ENCODE measurements around the gene CDYL.

CDYL gene

DNA sequence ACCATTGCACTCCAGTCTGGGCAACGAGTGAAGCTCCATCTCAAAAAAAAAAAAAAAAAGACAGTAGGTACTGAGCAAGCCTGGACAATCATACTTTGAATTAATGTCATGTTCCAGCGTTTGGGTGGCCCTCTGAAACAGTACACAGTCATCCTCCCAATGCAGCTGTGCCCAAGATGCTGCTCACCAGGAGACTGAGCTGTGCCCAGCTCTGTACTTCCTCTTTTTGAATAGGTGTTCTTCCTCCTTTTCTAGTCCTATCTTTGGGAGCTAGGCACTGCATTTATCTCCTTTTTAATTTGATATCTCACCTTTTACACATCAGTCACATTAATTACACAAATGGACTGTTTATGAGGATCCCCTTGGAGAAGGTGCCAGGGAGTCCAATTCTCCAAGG lies 126.2 kb downstream of the CDYL start:
- H3K36me3 ChIP-seq (ENCODE audit: control insufficient read depth in 1 of 2, insufficient read depth in 2 of 2, low read length in 2 of 2): peaks cover 0 to 4% of the 10 kb centered on the region in 2 donors
- no peaks in the 10 kb centered on the region for H3K9me3 ChIP-seq (ENCODE audit: control insufficient read depth in 1 of 2, low read length in 2 of 2)
- H3K4me1 ChIP-seq (ENCODE audit: control insufficient read depth in 1 of 2, insufficient read depth in 2 of 2, low read length in 2 of 2): peaks cover 15 to 24% of the 10 kb centered on the region in 2 donors
- no peak overlapping the region for H3K9ac ChIP-seq (ENCODE audit: low read depth in 1 of 2, low read length in 2 of 2)
- no peak overlapping the region for H3K27ac ChIP-seq (ENCODE audit: low read depth, low read length)
- no peaks in the 10 kb centered on the region for H3K27me3 ChIP-seq (ENCODE audit: control insufficient read depth in 1 of 2, insufficient read depth in 2 of 2, low read length in 2 of 2)
- H3K4me3 ChIP-seq (ENCODE audit: low read depth in 1 of 2, low read length in 2 of 2): no peak overlapping the region

DNA sequence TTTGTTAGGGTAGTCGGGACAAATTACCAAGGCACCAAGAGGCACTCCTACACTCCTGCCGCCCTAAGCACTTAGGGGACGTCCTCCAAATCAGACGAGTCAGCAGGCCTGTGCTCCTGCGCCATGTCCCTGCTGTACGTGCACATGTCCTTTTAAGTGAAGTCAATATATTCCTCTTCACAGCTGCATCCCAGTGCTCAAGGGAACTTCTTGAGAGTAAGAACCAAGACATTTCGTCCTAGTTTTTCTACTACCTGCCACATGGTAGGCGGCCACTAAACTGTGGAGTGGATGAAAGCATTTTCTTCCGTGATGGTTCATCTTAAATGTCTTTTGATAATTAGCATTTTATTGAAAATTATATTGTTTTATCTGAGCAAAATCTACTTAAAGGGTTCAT lies 126.9 kb downstream of the CDYL start:
- Histone ChIP-seq H3K27me3 (ENCODE audit: control insufficient read depth in 1 of 2, insufficient read depth in 2 of 2, low read length in 2 of 2) (no peaks in the 10 kb centered on the region), H3K4me1 (ENCODE audit: control insufficient read depth in 1 of 2, insufficient read depth in 2 of 2, low read length in 2 of 2) (peaks cover 18 to 29% of the 10 kb centered on the region in 2 donors), H3K4me3 (ENCODE audit: low read depth in 1 of 2, low read length in 2 of 2) (no peak overlapping the region), H3K27ac (ENCODE audit: low read depth, low read length) (no peak overlapping the region), H3K9ac (ENCODE audit: low read depth in 1 of 2, low read length in 2 of 2) (no peak overlapping the region), H3K9me3 (ENCODE audit: control insufficient read depth in 1 of 2, low read length in 2 of 2) (no peaks in the 10 kb centered on the region), H3K36me3 (ENCODE audit: control insufficient read depth in 1 of 2, insufficient read depth in 2 of 2, low read length in 2 of 2) (peaks cover 0 to 4% of the 10 kb centered on the region in 2 donors)

DNA sequence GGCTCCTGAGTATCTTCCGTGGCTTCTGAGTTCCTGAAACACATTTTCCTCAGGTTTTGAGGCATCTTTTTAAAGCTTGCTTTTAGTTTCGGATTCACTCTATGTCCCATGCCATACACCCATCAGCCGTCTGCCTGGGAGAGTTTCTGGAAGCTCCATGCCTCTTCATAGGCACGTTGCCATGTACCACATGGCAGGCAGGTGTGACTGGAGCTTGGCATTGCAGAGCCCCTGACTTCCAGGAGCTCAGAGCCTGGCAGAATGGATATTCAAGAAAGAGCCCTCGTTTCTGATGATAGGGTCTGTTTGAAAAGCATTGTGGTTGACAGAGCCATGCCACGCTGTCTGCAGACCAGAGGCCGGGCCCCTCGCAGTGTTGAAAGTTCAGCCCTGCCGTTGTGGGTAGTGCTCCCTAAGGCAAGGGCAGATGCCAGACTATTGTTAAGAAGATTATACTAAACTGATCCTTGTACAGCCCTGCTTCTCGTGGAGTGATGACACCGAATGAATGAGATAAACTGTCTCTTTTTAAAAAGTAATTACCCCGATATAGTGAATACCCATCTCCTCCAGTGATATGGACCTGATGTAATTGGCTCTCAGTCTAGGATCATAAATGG lies 127.7 kb downstream of the CDYL start:
- peaks cover 0 to 4% of the 10 kb centered on the region in 2 donors for H3K36me3 ChIP-seq (ENCODE audit: control insufficient read depth in 1 of 2, insufficient read depth in 2 of 2, low read length in 2 of 2)
- H3K4me3 ChIP-seq (ENCODE audit: low read depth in 1 of 2, low read length in 2 of 2): no peak overlapping the region
- no peaks in the 10 kb centered on the region for H3K9me3 ChIP-seq (ENCODE audit: control insufficient read depth in 1 of 2, low read length in 2 of 2)
- H3K27me3 ChIP-seq (ENCODE audit: control insufficient read depth in 1 of 2, insufficient read depth in 2 of 2, low read length in 2 of 2): no peaks in the 10 kb centered on the region
- H3K4me1 ChIP-seq (ENCODE audit: control insufficient read depth in 1 of 2, insufficient read depth in 2 of 2, low read length in 2 of 2): peaks cover 18 to 30% of the 10 kb centered on the region in 2 donors
- H3K9ac ChIP-seq (ENCODE audit: low read depth in 1 of 2, low read length in 2 of 2): no peak overlapping the region
- H3K27ac ChIP-seq (ENCODE audit: low read depth, low read length): no peak overlapping the region

DNA sequence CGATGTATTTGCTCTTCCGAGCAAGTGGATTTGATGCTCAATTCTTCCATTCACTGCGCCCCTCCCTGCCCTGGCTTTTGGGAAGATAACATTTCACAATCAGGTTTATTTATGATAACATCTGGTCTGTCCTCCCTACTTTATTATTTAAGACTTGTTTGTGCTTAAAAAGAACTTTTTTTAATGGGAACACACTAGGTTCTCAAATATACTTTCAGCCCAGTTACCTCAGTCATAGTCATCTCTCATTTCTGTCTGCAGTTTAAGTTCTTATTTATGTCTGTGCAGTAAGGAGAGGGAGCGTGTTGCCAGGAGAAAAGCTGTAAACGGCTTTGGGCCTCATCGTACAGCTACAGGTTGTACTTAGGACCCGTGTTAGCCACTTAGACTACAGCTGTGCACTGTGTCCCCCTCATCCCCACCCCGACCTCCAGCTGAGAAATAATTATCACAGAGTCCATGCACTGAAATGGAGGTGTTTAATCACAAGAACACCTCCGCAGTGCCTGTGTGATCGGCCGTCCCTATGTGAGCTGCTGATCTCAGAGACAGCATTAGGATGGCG lies 128.3 kb downstream of the CDYL start:
- Histone ChIP-seq H3K4me3 (ENCODE audit: low read depth in 1 of 2, low read length in 2 of 2) (no peak overlapping the region), H3K27me3 (ENCODE audit: control insufficient read depth in 1 of 2, insufficient read depth in 2 of 2, low read length in 2 of 2) (no peaks in the 10 kb centered on the region), H3K27ac (ENCODE audit: low read depth, low read length) (no peak overlapping the region), H3K9me3 (ENCODE audit: control insufficient read depth in 1 of 2, low read length in 2 of 2) (no peaks in the 10 kb centered on the region), H3K36me3 (ENCODE audit: control insufficient read depth in 1 of 2, insufficient read depth in 2 of 2, low read length in 2 of 2) (peaks cover 0 to 4% of the 10 kb centered on the region in 2 donors), H3K9ac (ENCODE audit: low read depth in 1 of 2, low read length in 2 of 2) (no peak overlapping the region), H3K4me1 (ENCODE audit: control insufficient read depth in 1 of 2, insufficient read depth in 2 of 2, low read length in 2 of 2) (peaks cover 18 to 30% of the 10 kb centered on the region in 2 donors)

DNA sequence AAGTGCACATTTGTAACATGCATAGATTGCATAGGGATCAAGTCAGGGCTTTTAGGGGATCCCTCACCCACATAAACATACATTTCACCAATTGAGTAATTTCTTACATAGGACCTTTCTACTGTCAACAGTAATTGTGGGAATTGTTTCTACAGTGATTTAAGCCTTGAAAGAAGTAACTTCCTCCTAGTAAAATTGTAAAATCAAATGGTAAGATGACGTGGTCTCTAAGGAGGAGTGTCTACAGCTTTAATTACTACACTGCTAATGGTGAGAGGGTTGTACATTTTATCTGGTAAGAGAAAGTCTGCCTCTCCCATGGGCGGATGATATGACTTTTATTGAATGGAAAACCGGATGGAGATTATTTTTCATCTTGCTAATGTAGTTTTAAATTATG lies 129.6 kb downstream of the CDYL start:
- Histone ChIP-seq H3K27ac (ENCODE audit: low read depth, low read length) (no peak overlapping the region), H3K4me1 (ENCODE audit: control insufficient read depth in 1 of 2, insufficient read depth in 2 of 2, low read length in 2 of 2) (peaks cover 21 to 29% of the 10 kb centered on the region in 2 donors), H3K9ac (ENCODE audit: low read depth in 1 of 2, low read length in 2 of 2) (no peak overlapping the region), H3K27me3 (ENCODE audit: control insufficient read depth in 1 of 2, insufficient read depth in 2 of 2, low read length in 2 of 2) (no peaks in the 10 kb centered on the region), H3K4me3 (ENCODE audit: low read depth in 1 of 2, low read length in 2 of 2) (peak overlapping the region; percentile 37), H3K9me3 (ENCODE audit: control insufficient read depth in 1 of 2, low read length in 2 of 2) (no peaks in the 10 kb centered on the region), H3K36me3 (ENCODE audit: control insufficient read depth in 1 of 2, insufficient read depth in 2 of 2, low read length in 2 of 2) (peaks cover 0 to 4% of the 10 kb centered on the region in 2 donors)

DNA sequence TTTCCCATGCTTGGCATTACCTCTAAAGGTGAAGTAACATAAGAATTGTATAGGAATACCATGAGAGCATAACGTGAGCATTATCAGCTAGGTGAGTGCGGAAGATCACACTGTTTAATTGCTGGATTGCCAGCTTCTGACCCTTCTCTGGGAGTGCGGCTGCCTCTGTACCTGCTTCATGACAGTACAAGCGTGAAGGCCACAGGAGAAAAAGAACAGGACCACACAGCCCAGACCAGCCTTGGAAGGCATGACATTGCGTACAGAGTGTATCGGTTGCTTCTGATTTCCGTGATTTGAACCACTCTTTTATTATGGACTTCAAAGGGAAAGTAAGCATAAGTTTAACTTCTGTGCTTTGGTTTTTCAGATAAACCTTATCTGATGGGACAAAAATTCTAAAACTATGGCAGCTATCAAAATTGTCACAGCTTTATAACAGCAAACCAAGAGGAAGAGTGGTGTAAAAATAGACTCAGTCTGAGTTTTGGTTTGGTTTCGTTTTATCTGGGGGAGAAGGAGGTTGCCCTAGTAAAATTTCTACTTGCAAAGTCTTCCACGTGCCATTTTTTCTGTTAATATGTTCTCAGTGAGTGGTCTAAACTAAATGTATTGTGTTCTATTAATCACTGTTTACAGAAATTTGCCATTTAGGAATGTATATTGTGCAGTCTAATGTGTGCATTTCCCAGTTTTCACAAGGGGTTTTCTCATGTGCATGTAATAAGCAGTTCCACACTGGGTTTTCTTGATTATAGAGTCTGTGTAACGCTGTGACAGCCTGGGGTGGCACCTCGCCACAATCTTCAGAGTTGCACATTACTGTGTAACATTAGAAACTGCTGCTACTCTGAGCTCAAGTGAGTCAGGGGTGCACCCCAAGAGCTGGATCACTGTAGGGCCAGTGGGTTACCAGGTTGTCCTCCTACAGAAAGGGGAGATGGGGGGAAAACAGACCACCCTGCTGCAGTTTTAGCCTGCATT lies 130.4 kb downstream of the CDYL start:
- peak overlapping the region; percentile 37 for H3K4me3 ChIP-seq (ENCODE audit: low read depth in 1 of 2, low read length in 2 of 2)

DNA sequence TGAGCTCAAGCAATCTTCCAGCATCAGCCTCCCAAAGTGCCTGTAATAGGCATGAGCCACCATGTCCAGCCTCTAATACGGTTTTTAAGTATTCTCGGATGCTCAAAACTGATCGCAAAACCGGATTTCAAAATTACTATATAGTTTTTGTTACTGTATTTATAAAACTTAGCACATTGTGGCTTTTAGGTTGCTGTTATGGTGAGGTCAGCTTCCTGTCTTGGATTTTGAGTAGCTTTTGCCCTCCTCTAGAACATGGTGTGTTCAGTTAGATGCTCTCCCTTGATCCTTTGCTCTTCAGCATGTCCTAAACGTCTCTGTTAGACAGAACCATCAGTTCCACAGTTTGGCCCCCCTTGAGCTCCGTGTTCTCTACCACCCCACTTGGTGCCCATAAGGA lies 131.4 kb downstream of the CDYL start:
- no peaks in the 10 kb centered on the region for H3K9me3 ChIP-seq (ENCODE audit: control insufficient read depth in 1 of 2, low read length in 2 of 2)

More for the DNA sequence above, 130.4 kb downstream of the CDYL start:
- Histone ChIP-seq H3K36me3 (ENCODE audit: control insufficient read depth in 1 of 2, insufficient read depth in 2 of 2, low read length in 2 of 2) (peaks cover 0 to 4% of the 10 kb centered on the region in 2 donors), H3K4me1 (ENCODE audit: control insufficient read depth in 1 of 2, insufficient read depth in 2 of 2, low read length in 2 of 2) (peaks cover 21 to 23% of the 10 kb centered on the region in 2 donors), H3K27me3 (ENCODE audit: control insufficient read depth in 1 of 2, insufficient read depth in 2 of 2, low read length in 2 of 2) (no peaks in the 10 kb centered on the region), H3K9me3 (ENCODE audit: control insufficient read depth in 1 of 2, low read length in 2 of 2) (no peaks in the 10 kb centered on the region), H3K9ac (ENCODE audit: low read depth in 1 of 2, low read length in 2 of 2) (peak overlapping the region in 1 of 2 donors; percentile 7), H3K27ac (ENCODE audit: low read depth, low read length) (no peak overlapping the region)

DNA sequence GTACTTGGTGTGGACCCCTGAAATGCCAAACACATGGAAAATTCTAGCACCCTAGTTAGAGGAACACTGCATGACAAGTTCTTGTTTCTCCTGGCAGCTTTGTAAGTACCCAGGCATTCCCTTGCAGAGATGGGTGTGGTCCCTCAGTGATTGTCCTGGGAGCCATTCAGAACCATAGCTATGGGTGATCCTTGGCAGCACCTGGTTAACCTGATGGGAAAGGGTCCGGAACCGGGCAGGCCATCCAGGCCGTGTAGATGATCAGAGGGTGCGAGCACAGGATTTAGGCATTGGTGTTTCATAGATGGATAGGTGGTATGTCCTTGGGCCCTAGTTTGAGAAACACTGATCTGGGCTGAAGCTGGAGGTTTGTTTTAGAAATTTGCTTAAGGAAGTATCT lies 131.9 kb downstream of the CDYL start:
- H3K36me3 ChIP-seq (ENCODE audit: control insufficient read depth in 1 of 2, insufficient read depth in 2 of 2, low read length in 2 of 2): peaks cover 0 to 4% of the 10 kb centered on the region in 2 donors
- no peak overlapping the region for H3K9ac ChIP-seq (ENCODE audit: low read depth in 1 of 2, low read length in 2 of 2)
- H3K27ac ChIP-seq (ENCODE audit: low read depth, low read length): no peak overlapping the region
- peaks cover 20 to 21% of the 10 kb centered on the region in 2 donors for H3K4me1 ChIP-seq (ENCODE audit: control insufficient read depth in 1 of 2, insufficient read depth in 2 of 2, low read length in 2 of 2)
- H3K9me3 ChIP-seq (ENCODE audit: control insufficient read depth in 1 of 2, low read length in 2 of 2): no peaks in the 10 kb centered on the region
- H3K27me3 ChIP-seq (ENCODE audit: control insufficient read depth in 1 of 2, insufficient read depth in 2 of 2, low read length in 2 of 2): no peaks in the 10 kb centered on the region
- H3K4me3 ChIP-seq (ENCODE audit: low read depth in 1 of 2, low read length in 2 of 2): no peak overlapping the region

More for the DNA sequence above, 131.4 kb downstream of the CDYL start:
- Histone ChIP-seq H3K4me3 (ENCODE audit: low read depth in 1 of 2, low read length in 2 of 2) (no peak overlapping the region), H3K27ac (ENCODE audit: low read depth, low read length) (no peak overlapping the region), H3K36me3 (ENCODE audit: control insufficient read depth in 1 of 2, insufficient read depth in 2 of 2, low read length in 2 of 2) (peaks cover 0 to 4% of the 10 kb centered on the region in 2 donors), H3K9ac (ENCODE audit: low read depth in 1 of 2, low read length in 2 of 2) (no peak overlapping the region), H3K4me1 (ENCODE audit: control insufficient read depth in 1 of 2, insufficient read depth in 2 of 2, low read length in 2 of 2) (peaks cover 20 to 21% of the 10 kb centered on the region in 2 donors), H3K27me3 (ENCODE audit: control insufficient read depth in 1 of 2, insufficient read depth in 2 of 2, low read length in 2 of 2) (no peaks in the 10 kb centered on the region)

DNA sequence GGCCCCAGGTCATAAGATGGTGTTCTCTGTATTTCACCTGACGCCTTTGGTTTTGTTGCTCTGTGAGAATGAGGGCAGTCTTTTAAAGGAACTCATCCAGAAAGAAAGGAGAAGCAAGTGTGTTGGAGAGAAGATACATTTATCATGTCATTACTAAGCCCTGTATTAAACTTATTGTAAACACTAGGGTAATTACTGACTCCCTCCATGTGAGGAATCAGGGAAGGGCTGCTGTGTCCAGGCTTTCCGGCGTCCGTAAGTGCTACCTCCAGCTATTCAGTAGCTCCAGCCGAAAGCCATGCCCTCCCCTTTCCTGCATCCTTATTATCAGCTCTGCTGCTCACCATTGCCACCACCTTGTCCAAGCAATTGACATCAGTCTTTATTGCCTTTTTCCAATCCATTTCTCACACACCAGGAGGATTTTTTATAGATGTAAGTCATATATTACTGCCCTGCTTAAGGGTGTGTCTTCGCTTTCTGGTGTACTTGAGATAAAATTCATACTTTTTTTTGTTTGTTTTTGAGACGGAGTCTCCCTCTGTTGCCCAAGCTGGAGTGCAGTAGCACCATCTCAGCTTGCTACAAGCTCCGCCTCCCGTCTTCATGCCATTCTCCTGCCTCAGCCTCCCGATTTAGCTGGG lies 133.0 kb downstream of the CDYL start:
- Histone ChIP-seq H3K27ac (ENCODE audit: low read depth, low read length) (no peak overlapping the region), H3K4me3 (ENCODE audit: low read depth in 1 of 2, low read length in 2 of 2) (no peak overlapping the region), H3K9me3 (ENCODE audit: control insufficient read depth in 1 of 2, low read length in 2 of 2) (no peaks in the 10 kb centered on the region), H3K27me3 (ENCODE audit: control insufficient read depth in 1 of 2, insufficient read depth in 2 of 2, low read length in 2 of 2) (no peaks in the 10 kb centered on the region), H3K9ac (ENCODE audit: low read depth in 1 of 2, low read length in 2 of 2) (no peak overlapping the region), H3K4me1 (ENCODE audit: control insufficient read depth in 1 of 2, insufficient read depth in 2 of 2, low read length in 2 of 2) (peaks cover 20 to 21% of the 10 kb centered on the region in 2 donors), H3K36me3 (ENCODE audit: control insufficient read depth in 1 of 2, insufficient read depth in 2 of 2, low read length in 2 of 2) (peaks cover 0 to 4% of the 10 kb centered on the region in 2 donors)
